DMS153 (cell line): ENCODE data around the gene MYO15B.

Experiments
- DNase-seq: peaks from one replicate; lab custom pipeline; 2025; lab: John Stamatoyannopoulos, UW

Gene MYO15B

DNA sequence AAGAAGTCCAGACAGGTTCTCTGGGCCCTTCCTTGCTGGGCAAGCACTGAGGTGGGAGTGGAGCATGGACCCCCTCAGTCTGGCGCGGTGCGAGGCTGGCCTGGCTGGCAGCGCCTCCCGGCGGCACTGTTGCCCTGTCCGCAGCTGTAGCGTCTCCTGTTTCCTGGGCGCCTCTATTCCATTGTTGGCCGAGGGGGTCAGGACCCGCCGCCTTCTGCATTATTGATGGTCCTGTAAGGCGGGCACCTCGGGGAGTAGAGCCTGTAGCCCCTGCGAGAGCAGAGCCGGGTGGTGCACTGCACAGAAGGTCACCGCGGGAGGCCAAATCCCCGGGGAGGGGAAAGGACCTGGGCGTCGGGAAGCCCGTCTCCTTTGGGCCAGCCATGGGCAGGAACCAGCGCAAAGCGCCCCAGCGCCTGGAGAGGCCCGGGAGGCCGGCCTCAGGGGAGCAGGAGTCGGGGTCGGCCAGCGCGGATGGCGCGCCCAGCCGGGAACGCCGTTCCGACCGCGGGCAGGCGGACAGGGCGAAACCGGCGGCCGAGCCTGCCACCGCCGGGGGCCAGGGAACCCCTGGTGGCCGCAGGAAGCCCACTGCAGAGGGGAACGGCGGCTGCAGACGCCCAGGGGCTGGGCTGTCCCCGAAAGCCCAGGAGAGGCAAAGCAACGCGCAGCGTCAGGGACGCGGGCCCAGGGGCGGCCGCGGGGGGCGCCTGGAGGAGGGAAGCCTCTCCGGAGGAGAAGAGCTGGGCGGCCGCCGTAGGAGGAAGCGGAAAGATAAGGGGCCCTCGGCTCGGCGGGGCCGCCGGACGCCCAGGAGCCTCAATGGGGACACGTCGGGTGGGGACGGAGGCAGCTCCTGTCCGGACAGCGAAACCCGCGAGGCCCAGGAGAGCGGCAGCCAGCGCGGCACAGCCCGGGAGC is at the start of gene MYO15B:
Gene MYO15B (plus strand): TSS at position 126 of the 921 bp plus-strand sequence. CDS start 258 bp downstream, at position 384.
- peak; percentile 40 for DNase-seq

DNA sequence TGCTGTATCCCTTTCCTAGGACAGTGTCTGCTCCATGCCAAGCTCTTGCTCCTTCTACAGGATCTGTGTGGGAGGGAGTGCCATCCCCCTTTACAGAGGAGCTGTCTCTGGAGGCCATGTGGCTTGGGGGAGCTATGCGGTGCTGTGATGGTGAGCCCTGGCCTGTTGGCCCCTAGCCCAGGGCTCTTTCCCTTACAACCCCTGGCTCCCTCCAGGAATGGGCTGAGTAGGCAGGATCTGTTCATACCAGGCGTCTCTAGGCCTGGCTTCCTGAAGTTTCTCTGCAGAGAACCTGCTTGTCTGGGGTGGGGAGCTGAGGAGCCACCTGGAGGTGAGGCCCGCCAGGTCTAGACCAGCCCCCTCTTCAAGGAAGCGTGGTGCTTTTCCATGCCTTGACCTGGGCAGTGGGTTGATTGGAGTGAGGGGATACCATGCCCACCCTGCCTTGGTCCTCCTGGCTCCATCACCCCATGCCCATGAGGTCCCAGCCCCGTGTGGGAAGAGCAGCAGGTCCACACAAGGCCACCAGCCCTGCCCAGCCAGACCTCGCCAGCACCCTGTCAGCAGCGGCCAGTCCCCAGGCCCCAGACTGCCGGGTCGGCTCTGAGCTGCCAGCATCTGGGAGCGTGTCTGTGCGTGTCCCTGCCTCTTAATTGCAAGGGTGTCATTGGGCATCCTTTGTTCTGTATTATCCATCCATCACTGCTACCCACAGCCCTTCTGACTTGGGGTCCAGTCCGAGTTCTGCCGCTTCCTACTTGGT is 47.5 kb upstream of the MYO15B start:
- DNase-seq = no peak

DNA sequence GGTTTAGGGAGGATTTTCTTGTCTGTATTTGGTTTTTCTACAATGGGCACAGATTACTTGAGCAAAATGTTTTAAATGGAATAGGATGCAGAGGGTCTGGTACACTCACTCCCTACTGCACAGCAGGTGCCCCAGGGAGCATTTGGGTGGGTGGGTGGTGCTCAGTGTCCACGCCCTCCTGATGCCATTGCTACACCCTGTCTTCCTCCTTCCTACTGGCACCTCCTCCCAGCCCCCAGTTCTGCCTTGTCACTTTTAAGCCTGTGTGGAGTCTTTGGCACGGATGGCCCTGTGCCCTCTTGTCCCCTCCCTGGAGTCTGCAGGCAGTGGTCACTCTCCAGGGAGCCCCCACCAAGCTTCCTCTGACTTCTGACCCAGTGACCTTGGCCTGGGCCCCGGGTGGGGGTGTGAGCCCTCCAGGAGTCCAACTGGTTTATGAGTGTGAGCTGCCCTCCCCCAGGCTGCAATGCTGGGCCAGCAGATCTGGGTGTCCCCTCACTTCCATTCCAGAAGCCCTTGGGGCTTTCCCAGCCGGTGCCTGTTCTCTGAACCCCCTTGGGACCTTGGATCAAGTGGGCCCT is 46.6 kb upstream of the MYO15B start:
- DNase-seq = no peak

DNA sequence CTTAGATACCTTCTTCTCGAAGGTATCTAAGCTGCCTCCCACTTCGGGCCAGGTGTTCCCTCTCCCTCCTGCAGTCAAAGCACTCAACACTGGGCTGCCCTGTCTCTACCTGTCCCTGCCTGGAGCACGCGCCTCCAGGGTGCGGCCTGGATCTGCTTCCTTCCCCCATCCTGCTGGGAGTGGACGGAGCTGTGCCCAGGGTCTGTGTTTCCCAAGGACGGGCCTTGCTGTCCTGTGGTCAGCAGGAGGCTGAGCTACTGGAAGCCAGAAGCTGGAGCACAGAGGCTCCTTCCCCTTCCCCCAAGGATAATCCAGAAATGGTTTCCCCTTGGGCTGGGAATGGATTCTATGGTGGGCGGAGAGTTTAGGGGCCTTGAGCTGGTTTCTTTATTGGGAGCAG is 45.4 kb upstream of the MYO15B start:
- no peak for DNase-seq

DNA sequence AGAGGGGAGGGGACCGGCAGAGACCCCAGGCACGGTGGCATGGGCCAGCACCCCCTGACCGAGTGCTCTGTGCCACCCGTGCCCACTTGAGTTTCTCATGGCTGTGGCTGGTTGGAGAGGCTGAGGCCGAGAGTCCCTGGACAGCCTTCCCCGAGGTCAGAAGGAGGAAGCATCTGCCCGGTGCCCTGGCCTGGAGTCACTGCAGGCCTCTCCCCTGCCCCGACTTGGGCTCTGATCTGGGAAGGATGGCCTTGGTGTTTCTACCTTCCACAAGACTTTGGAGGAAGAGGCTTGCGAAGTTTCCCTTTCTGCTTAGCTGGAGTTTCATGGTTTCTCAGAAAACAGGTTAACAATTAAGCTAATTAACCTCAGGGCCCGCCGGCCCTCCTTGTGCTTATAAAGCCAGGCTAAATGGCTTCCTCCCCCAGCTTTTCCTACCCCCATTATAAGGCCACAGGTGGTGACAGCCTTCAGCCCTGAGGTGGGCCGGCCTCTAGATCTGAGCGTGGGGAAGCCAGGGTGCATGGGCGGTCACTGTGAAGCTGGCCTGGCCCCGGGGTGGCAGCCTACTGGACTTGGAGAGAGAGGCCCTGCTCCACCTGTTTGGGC is 44.8 kb upstream of the MYO15B start:
- no peak for DNase-seq

DNA sequence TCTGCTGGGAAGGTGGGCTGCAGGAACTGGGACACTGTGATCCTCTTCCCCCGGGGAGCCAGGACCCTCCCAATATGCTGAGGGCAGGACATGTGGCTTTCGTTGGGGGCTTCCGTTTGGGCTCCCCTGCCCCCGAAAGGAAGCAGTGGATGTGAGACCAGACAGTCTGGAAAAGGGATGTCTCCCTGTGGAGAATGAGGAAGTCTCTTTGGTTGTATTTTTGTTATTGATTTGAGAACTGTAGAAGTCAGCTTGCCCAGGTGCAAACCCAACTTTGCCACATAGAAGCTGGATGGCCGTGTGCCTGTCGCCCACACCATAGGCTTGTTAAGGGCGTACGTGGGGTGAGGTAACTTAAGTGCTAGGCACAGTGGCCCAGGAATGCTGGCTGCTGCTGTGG is 43.4 kb upstream of the MYO15B start:
- DNase-seq = no peak

DNA sequence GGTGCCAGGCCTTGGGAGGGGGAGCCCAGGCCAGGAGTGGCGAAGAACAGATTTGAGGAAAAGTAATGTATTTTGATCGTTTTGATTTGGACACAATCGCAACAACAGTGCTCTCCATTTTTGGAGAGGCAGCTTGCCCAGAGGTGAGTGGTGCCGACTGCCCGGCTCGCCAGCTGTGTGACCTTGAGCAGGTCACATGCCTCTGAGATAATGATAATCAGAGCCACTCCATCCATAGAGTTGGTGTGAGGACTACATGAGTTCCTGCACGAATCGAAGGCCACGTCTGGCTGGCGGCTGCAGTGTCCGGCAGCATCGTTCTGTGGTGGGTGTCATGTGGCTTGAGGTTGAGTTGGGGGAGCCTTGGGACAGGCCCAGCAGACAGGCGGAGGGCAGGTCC is 41.4 kb upstream of the MYO15B start:
- no peak for DNase-seq

DNA sequence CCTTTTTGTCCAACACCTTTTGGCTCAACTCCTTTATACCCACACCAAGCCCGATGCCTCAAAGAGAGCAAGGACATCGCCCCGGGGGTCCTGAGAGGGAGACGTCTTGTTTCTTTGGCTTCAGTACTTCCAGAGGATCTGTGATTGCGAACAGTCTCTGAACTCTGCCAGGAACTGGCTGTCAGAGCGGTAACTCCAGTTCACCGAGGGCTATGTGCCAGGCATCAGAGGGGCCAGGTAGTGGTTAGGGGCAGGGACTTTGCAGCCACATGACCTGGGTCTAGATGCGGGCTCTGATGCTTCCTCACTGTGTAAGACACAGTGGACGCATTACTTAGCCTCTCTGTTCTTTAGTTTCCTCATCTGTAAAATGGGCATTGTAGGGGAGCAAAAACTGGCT is 40.5 kb upstream of the MYO15B start:
- DNase-seq = no peak

DNA sequence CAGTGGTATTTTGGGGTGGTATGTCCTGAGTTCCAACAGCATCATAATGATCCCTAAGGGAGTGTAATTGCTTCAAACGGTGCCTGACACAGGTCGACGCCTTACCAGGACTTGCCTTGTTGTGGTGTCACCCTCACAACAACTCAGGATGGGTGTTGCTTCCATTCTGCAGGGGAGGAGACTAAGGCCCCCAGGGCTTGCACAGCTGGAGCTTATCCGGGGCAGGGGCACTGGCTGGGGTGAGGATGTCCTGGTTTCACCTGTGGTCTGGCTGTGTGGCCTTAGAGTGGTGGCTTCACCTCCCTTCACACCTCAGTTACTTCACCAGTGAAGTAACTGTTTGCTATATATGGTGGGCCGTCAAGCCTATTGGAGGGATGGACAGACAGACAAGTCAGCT is 38.8 kb upstream of the MYO15B start:
- no peak for DNase-seq

DNA sequence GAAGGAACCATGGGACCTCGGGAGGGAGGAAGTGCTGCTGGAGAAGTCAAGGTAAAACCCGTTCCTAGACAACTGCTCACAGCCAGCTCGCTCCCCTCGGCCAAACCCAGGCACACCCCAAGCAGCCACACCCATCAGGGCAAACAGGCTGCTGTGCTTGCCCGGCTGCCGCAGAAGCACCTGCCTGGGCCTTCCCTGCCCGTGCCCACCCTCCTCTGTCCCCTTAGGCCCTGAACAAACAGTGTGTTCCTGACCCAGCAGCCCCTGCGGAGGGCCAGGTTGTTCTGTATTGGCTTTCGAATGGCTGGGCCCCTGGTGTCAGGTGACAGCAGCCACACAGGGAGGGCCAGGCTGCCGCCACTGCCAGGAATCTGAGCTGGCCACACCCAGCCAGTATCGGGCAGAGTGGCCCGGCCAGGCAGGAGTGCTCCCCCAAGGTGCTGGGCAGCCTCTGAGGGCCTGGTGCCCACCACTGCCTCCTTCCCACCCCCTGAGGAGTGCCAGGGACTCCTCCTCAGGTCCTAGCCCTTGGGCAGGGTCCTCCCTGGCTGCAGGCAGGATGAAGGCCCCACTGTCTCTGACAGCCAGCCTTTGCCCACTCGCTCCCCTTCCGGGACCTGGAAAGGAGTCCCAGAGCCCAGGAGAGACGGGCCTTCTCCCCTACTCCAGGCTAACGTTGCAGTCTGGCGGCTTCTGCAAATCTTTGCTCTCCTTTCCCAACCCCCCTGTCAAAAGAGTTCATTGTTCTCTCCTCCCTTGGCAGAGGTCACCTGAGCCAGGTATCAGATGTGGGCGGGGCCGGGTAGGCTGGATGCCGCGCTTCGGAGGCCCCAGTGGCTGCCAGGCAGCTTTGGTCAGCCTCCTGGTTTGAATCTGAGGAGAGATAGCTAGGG is 38.1 kb upstream of the MYO15B start:
- DNase-seq = peak; percentile 95

DNA sequence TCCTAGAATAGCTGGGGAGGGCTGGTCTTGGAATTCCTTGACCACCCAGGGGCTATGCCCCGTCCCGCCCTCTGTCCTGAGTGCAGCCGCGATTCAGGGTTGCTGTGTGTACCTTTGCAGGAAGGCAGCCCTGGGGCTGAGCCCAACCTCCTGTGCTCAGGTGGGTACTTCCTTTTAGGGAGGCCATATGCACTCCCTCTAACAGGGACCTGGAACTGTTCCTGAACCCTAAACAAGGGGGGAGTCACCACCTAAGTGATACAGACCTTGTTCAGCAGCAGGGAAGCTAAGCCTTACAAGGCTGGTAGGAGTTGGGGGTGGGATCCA is 37.5 kb upstream of the MYO15B start:
- no peak for DNase-seq

DNA sequence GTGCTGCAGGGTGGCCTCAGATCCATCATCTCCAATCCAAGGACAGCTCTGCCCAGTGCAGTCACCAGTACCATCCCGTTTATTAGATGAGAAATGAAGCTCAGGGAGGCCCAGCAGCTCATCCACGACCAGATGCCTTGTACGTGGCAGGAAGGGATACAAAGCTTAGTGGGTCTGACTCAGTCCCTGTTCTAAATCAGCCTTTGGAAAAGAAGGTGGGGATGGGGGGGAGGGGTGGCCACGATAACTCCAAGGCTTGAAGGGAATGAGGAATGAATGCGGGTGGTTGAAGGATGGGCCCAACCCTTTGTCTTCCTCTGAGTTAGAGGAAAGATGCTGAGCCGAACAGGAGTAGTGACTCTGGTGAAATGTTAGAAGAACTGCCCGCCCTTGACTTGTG is 36.3 kb upstream of the MYO15B start:
- no peak for DNase-seq

DNA sequence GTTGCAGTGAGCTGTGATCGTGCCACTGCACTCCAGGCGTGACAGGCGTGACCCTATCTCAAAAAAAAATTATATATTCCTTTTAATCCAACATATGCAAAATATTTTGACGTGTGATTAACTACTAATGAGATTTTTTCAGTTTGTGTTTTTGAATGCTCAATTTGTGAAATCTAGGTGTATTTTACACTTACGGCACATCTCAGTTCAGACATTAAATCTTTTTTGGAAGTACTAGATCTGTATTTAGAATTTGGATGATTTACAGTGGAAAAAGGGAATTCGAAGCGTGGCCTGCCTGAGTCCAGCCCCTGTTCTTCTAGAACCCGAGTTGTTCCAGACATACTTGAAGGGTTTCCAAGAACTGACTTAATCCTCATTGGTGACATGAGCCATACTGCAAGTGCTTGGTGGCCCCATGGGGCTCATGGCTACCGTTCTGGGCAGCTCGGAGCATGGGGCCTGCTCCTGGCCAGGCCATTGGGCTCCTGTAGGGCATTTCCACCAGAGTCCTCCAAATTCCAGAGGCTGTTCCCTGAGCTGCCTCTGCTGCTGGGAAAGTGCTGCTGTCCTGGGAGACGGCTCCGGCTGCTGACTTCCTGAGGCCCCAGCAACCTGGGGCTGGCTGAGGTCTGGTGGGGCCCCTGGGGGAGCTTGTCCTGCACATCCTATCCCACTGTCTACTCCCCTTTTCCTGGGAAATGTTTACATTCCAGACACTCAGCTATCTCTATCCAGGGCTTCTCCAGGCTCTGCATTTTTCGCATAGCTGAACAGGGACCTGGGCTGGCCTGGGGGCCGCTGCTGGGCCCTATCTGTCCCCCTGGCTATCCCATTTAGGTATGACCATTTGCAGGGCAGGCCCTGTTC is 34.9 kb upstream of the MYO15B start:
- DNase-seq = no peak

DNA sequence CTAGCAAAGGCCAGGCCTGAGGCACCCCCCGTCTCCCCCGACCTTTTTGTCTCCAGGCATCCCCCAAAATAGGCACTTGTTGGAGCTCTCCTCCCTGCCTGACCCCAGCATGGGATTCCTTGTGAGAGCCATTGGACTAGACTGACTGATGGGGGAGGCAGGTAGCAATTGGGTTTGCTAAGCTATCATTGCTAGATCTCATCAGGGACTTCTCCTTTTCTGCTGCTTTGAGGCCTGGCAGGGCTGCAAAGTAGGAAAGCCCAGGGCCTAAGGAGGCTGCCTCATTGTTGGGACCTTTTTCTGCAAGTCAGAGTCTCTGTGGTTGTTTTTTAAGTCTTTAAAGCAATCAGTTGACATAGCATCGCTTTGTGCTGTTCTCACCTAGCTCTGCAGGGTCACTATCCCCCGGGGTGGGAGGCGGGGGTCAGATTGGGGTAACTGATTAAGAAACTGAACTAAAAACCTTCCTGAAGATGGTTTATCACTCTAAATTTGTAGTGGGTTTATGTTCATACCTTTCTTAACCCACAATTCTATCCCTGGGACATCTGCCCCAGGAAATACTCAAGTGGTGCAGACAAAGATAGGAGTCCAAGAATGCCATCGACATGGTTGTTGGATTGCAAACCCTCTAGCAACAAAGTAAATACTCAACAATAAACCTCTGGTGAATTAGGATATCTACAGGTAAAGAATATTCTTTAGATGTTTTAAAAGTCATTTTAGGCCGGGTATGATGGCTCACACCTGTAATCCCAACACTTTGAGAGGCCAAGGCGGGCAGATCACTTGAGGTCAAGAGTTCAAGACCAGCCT is 34.1 kb upstream of the MYO15B start:
- DNase-seq = no peak

DNA sequence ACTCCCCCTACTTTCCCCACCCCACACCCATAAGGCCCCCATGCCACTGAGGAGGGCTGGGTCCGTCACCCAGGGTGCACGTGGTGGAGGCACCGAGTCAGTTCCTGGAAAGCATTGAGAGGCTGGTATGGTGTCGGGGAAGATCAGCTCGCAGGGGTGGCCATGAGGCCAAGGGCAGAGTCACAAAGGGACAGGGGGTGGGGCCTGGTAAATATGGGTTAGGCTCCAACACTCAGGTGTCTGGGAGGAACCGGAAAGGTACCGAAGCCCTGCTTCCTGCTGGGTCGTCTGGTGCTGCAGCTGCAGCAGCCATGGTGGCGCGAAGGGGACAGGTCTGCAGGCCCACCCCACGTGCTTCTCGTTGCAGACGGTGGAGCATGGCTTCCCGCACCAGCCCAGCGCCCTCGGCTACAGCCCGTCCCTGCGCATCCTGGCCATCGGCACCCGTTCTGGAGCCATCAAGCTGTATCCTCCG is 31.9 kb upstream of the MYO15B start:
- no peak for DNase-seq

DNA sequence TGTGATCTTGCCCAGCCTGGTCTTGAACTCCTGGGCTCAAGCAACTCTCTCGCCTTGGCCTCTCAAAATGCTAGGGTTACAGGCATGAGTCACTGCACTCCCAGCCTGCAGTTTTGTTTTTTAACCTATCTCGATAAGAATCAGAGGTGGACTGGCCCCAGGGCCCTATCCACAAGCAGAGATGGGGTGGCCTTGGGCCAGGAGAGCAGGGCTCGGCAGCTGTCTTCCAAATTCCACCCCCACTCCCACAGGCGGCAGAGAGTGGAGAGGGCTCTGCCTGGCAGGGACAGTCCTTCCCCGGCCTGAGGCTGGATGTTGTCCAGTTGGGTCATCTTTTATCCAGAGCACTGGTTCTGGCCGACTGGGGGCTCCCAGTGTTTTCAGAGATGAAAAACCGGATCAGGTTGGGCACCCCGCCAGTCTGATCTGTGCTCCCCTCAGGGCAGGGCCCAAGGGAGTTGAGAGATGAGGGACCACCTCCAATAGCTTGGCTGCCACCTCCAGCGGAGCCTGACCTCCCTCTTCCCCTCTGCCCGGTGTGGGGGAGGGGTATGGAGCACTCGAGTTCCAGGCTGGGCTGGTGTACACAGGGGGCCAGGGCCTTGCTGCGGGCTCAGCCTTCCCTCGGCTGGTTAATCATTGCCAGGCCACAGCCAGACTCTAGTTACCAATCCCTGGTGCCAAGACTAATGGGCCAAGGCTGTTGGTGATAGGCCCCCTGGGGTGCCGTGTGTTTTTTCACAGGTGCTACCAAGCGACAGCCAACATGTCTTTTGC is 30.3 kb upstream of the MYO15B start:
- no peak for DNase-seq

DNA sequence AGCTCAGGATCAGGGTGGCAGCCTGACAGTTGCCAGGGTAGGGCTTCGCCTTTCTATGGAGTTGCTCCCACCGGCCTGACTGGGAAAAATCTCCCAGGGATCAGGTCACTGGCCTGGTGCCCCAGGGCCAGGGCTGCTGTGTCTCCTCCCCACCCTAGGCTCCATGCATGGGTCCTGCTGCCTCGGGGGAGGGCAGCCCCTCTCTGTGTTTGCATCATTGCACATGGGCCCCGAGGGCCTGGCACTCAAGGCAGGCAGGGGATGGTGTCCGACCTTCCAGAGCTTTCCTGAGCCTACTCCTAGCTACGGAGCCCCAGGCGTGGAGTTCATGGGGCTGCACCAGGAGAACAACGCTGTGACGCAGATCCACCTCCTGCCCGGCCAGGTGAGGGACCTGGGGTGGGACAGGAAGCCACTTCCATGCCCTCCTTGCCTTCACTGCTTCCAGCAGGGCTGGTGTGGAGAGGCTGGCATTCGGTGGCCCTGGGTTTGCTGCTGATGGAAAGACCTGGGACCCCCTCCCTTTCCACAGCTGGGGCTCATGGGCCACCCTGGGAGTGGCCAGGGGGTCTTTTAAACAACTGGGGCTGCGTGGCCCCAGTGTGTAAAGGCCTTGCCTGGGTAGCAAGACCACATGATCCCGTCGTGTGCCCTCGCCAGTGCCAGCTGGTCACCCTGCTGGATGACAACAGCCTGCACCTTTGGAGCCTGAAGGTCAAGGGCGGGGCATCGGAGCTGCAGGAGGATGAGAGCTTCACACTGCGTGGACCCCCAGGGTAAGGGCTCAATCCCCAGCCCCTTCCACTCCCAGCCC is 29.5 kb upstream of the MYO15B start:
- no peak for DNase-seq
